Activated B cell treated with CpG ODN at 0.5 μM for 24 hours (primary cell): Measurements from ENCODE around the gene RNPEP. TPM values are rescaled to one million over a fixed set of nuclear protein-coding genes. Genes with fewer than 3 reads are reported as not detected.
A peak's percentile ranks its signal among the peaks of the same experiment; 100 is the strongest.

Experiments used
- ATAC-seq: fragments of 200-7000 bp; cut with Tn5 transposase; one replicate; pipeline ENCODE4 v1.10.0; 2021; ENCODE audit warnings: low read depth, mild to moderate bottlenecking, moderate library complexity
- CTCF ChIA-PET: fragments of 350-600 bp; sonication (Branson Sonifier 250); formaldehyde crosslinking; loops from one replicate; lab custom pipeline; 2021; ENCODE audit warnings: antibody characterized with exemption; lab: Charles Lee
- POLR2A ChIA-PET: fragments of 350-600 bp; sonication (Branson Sonifier 250); formaldehyde crosslinking; loops from one replicate; lab custom pipeline; 2021; ENCODE audit warnings: antibody characterized with exemption; lab: Charles Lee
- DNase-seq: peaks from one replicate; pipeline ENCODE4 v3.0.0; 2022
- H3K27ac Mint-ChIP-seq: one replicate; pipeline ENCODE4 v1.8.0; 2020; ENCODE audit warnings: mixed read lengths
- H3K27me3 Mint-ChIP-seq: one replicate; pipeline ENCODE4 v1.8.0; 2021; ENCODE audit warnings: mixed read lengths
- H3K36me3 Mint-ChIP-seq: one replicate; pipeline ENCODE4 v1.8.0; 2021; ENCODE audit warnings: low read depth, mixed read lengths
- H3K4me1 Mint-ChIP-seq: one replicate; pipeline ENCODE4 v1.8.0; 2021; ENCODE audit warnings: mixed read lengths
- H3K4me3 Mint-ChIP-seq: one replicate; pipeline ENCODE4 v1.8.0; 2020; ENCODE audit warnings: mild to moderate bottlenecking, mixed read lengths
- H3K9me3 Mint-ChIP-seq: one replicate; pipeline ENCODE4 v1.8.0; 2020; ENCODE audit warnings: mixed read lengths
- CTCF ChIP-seq: fragments of 200-600 bp; IDR thresholded peaks from one replicate; pipeline ENCODE4 v1.8.0; 2022; ENCODE audit warnings: antibody characterized with exemption, mild to moderate bottlenecking
- intact Hi-C: fragments of 100-400 bp; cut with micrococcal nuclease; formaldehyde crosslinking; loops from one replicate; pipeline ENCODE4 v1.15.1; 2024
- total RNA-seq: library from RNA; stranded (reverse); gene quantifications from 2 replicates; pipeline ENCODE4 v1.2.3, GENCODE V29; 2022

RNPEP gene
- total RNA-seq, 1 donor from 2014 or later, result 37.3 TPM

GRCh38 chr1:201947697-201948008 lies 34.8 kb upstream of the RNPEP start:
- POLR2A ChIA-PET, result no interaction called here
- intact Hi-C loops, result no loop called here
- Mint-ChIP-seq H3K4me1 (peaks cover 11% of the 10 kb centered on the region), H3K4me3 (no peak overlapping the region), H3K27ac (no peak overlapping the region), H3K27me3 (peaks cover 38% of the 10 kb centered on the region), H3K36me3 (no peaks in the 10 kb centered on the region), H3K9me3 (no peaks in the 10 kb centered on the region)
- no peak for DNase-seq
- no peak for TF ChIP-seq CTCF
- ATAC-seq, result no peak
- CTCF ChIA-PET, result no interaction called here

GRCh38 chr1:201949491-201949890 lies 33.0 kb upstream of the RNPEP start:
- intact Hi-C loops, result no loop called here
- peaks cover 32% of the 10 kb centered on the region for H3K27me3 Mint-ChIP-seq
- H3K4me1 Mint-ChIP-seq, result peaks cover 15% of the 10 kb centered on the region
- no peak overlapping the region for H3K27ac Mint-ChIP-seq
- DNase-seq, result no peak
- ChIA-PET POLR2A (no interaction called here), CTCF (no interaction called here)
- H3K36me3 Mint-ChIP-seq, result no peaks in the 10 kb centered on the region
- TF ChIP-seq CTCF, result no peak
- H3K9me3 Mint-ChIP-seq, result no peaks in the 10 kb centered on the region
- ATAC-seq, result no peak
- no peak overlapping the region for H3K4me3 Mint-ChIP-seq

- CTCF ChIA-PET, result interaction anchor here (1.3 kb wide), 1 partner anchor 45 kb away, joined by 3 read pairs; no protein-coding TSS in a partner anchor
- peak overlapping the region; percentile 97 for H3K27ac Mint-ChIP-seq
- peak overlapping the region; percentile 98 for H3K4me3 Mint-ChIP-seq
- no peak for TF ChIP-seq CTCF
- peaks cover 35% of the 10 kb centered on the region for H3K36me3 Mint-ChIP-seq
- H3K9me3 Mint-ChIP-seq, result no peaks in the 10 kb centered on the region
- DNase-seq (peak; percentile 21), ATAC-seq (no peak)
- intact Hi-C loops, result loop anchor here (1.0 to 5.0 kb wide), 3 partner anchors 29 to 125 kb away; partner anchors contain the start of gene IPO9
- H3K27me3 Mint-ChIP-seq, result no peaks in the 10 kb centered on the region
- POLR2A ChIA-PET, result interaction anchor here (0.6 to 2.3 kb wide), 12 partner anchors 8 to 1526 kb away, joined by 3 to 16 read pairs (median 6); partner anchors contain the start of genes LMOD1, PTPN7 and RNPEP
- H3K4me1 Mint-ChIP-seq, result peaks cover 26% of the 10 kb centered on the region
These were observed 28.0 kb upstream of the RNPEP start for GRCh38 chr1:201954263-201955008.

GRCh38 chr1:201955009-201955728 lies 27.3 kb upstream of the RNPEP start, which contains the start of gene TIMM17A:
TIMM17A (plus strand) TSS chr1:201955503; CDS start chr1:201955527, 24 bp downstream.
- peak within 1 kb of the TSS; percentile 98 for H3K4me3 Mint-ChIP-seq
- ATAC-seq, result peak; percentile 98
- TF ChIP-seq CTCF, result no peak
- H3K4me1 Mint-ChIP-seq, result peaks cover 26% of the 10 kb centered on the region
- POLR2A ChIA-PET, result interaction anchor here (0.6 to 2.3 kb wide), 10 partner anchors 9 to 1525 kb away, joined by 3 to 16 read pairs (median 7); partner anchors contain the start of genes LMOD1 and RNPEP
- CTCF ChIA-PET, result interaction anchor here (1.3 kb wide), 1 partner anchor 45 kb away, joined by 3 read pairs; no protein-coding TSS in a partner anchor
- H3K36me3 Mint-ChIP-seq, result peaks cover 35% of the 10 kb centered on the region
- intact Hi-C loops, result loop anchor here (1.0 to 5.0 kb wide), 3 partner anchors 28 to 126 kb away; partner anchors contain the start of gene IPO9
- no peaks in the 10 kb centered on the region for H3K9me3 Mint-ChIP-seq
- peak; percentile 90 for DNase-seq
- H3K27me3 Mint-ChIP-seq, result no peaks in the 10 kb centered on the region
- peak within 1 kb of the TSS; percentile 97 for H3K27ac Mint-ChIP-seq
